H9 (cell line): Measurements from ENCODE around the gene ABTB1. TPM values are rescaled to one million over a fixed set of nuclear protein-coding genes. Genes with fewer than 3 reads are reported as not detected.
"Not testable (repeated sequence)": the region's sequence is repeated elsewhere in the genome, so short reads cannot be mapped to it uniquely, and the experiment has no call there.

ENCODE experiments used
- DNase-seq: peaks from one replicate; pipeline ENCODE4 v3.0.0-alpha.2; 2017
- H2AFZ ChIP-seq: one replicate; pipeline ENCODE4 v1.6.1; 2013; ENCODE audit warnings: mild to moderate bottlenecking, low read length, control low read depth, moderate library complexity
- H2AK5ac ChIP-seq: 2 replicates; pipeline ENCODE4 v1.6.1; 2013; ENCODE audit warnings: low read length, control low read depth, mixed read lengths; ENCODE audit not compliant: insufficient read length
- H2BK120ac ChIP-seq: one replicate; pipeline ENCODE4 v1.6.1; 2013; ENCODE audit warnings: low read depth, mild to moderate bottlenecking, low read length, control low read depth, inconsistent platforms; ENCODE audit not compliant: poor library complexity, severe bottlenecking
- H2BK12ac ChIP-seq: 2 replicates; pipeline ENCODE4 v1.6.1; 2013; ENCODE audit warnings: low read length, control low read depth, mixed read lengths, low read depth; ENCODE audit not compliant: insufficient read length
- H2BK15ac ChIP-seq: 2 replicates; pipeline ENCODE4 v1.6.1; 2013; ENCODE audit warnings: low read depth, low read length, control low read depth
- H2BK20ac ChIP-seq: one replicate; pipeline ENCODE4 v1.6.1; 2013; ENCODE audit warnings: low read depth, mild to moderate bottlenecking, low read length, control low read depth, inconsistent platforms; ENCODE audit not compliant: poor library complexity, severe bottlenecking
- H2BK5ac ChIP-seq: 2 replicates; pipeline ENCODE4 v1.6.1; 2013; ENCODE audit warnings: low read length, control low read depth, mixed read lengths; ENCODE audit not compliant: insufficient read length
- H3K14ac ChIP-seq: 2 replicates; pipeline ENCODE4 v1.6.1; 2013; ENCODE audit warnings: low read length, control low read depth; ENCODE audit not compliant: insufficient read depth
- H3K18ac ChIP-seq: 2 replicates; pipeline ENCODE4 v1.6.1; 2013; ENCODE audit warnings: low read depth, mild to moderate bottlenecking, mixed read lengths, low read length, control low read depth; ENCODE audit not compliant: insufficient read length
- H3K23ac ChIP-seq: 2 replicates; pipeline ENCODE4 v1.6.1; 2013; ENCODE audit warnings: low read length, control low read depth, mixed read lengths, low read depth; ENCODE audit not compliant: insufficient read length
- H3K23me2 ChIP-seq: 2 replicates; pipeline ENCODE4 v1.6.1; 2013; ENCODE audit warnings: low read depth, mild to moderate bottlenecking, mixed read lengths, low read length, control low read depth; ENCODE audit not compliant: insufficient read length, poor library complexity, severe bottlenecking
- H3K27ac ChIP-seq: 2 replicates; pipeline ENCODE4 v1.5.1; 2013; ENCODE audit warnings: low read length, control low read depth, mixed read lengths, low read depth; ENCODE audit not compliant: insufficient read length
- H3K27me3 ChIP-seq: 2 replicates; pipeline ENCODE4 v1.6.1; 2013; ENCODE audit warnings: low read length, control low read depth, inconsistent platforms; ENCODE audit not compliant: insufficient read depth
- H3K4ac ChIP-seq: 2 replicates; pipeline ENCODE4 v1.6.1; 2013; ENCODE audit warnings: low read depth, mild to moderate bottlenecking, control low read depth, inconsistent platforms, low read length, moderate library complexity
- H3K4me1 ChIP-seq: 2 replicates; pipeline ENCODE4 v1.6.1; 2013; ENCODE audit warnings: low read length, control low read depth, inconsistent platforms; ENCODE audit not compliant: insufficient read depth
- H3K4me2 ChIP-seq: 2 replicates; pipeline ENCODE4 v1.6.1; 2013; ENCODE audit warnings: low read length, control low read depth, mixed read lengths; ENCODE audit not compliant: insufficient read length, insufficient read depth
- H3K56ac ChIP-seq: 2 replicates; pipeline ENCODE4 v1.6.1; 2013; ENCODE audit warnings: low read depth, mild to moderate bottlenecking, mixed read lengths, low read length, control low read depth; ENCODE audit not compliant: insufficient read length
- H3K79me1 ChIP-seq: 2 replicates; pipeline ENCODE4 v1.6.1; 2013; ENCODE audit warnings: low read depth, mild to moderate bottlenecking, moderate library complexity, low read length, control low read depth, inconsistent platforms; ENCODE audit not compliant: insufficient read depth, poor library complexity, severe bottlenecking
- H3K79me2 ChIP-seq: 2 replicates; pipeline ENCODE4 v1.6.1; 2013; ENCODE audit warnings: low read length, control low read depth, inconsistent platforms; ENCODE audit not compliant: insufficient read depth
- H3K9ac ChIP-seq: 2 replicates; pipeline ENCODE4 v1.6.1; 2013; ENCODE audit warnings: low read length, control low read depth, mixed read lengths; ENCODE audit not compliant: insufficient read length; ENCODE audit errors: extremely low read depth
- H3K9me3 ChIP-seq: one replicate; pipeline ENCODE4 v1.6.1; 2013; ENCODE audit warnings: low read depth, low read length, inconsistent platforms; ENCODE audit not compliant: control insufficient read depth
- H3T11ph ChIP-seq: one replicate; pipeline ENCODE4 v1.6.1; 2013; ENCODE audit warnings: mild to moderate bottlenecking, low read length, control low read depth, inconsistent platforms
- H4K20me1 ChIP-seq: one replicate; pipeline ENCODE4 v1.6.1; 2013; ENCODE audit not compliant: control insufficient read depth, insufficient read length, insufficient read depth
- H4K5ac ChIP-seq: 2 replicates; pipeline ENCODE4 v1.6.1; 2013; ENCODE audit warnings: low read depth, mild to moderate bottlenecking, mixed read lengths, low read length, control low read depth; ENCODE audit not compliant: insufficient read length
- H4K8ac ChIP-seq: replicated peaks from 2 replicates; pipeline ENCODE4 v1.6.1; 2013; ENCODE audit warnings: low read length, control low read depth, mixed read lengths, low read depth; ENCODE audit not compliant: insufficient read length
- H4K91ac ChIP-seq: 2 replicates; pipeline ENCODE4 v1.6.1; 2013; ENCODE audit warnings: low read depth, mild to moderate bottlenecking, moderate library complexity, mixed read lengths, low read length, control low read depth; ENCODE audit not compliant: insufficient read length
- H3K27ac Mint-ChIP-seq, 3 experiments: 2 replicates in 2 of 3; 3 replicates in 1 of 3; pipeline ENCODE4 v1.8.0; 2020 to 2021; ENCODE audit warnings: mixed read lengths in 3 of 3, mild to moderate bottlenecking in 1 of 3, moderate library complexity in 1 of 3
- H3K27me3 Mint-ChIP-seq: 2 replicates; pipeline ENCODE4 v1.8.0; 2021; ENCODE audit warnings: low read depth, mild to moderate bottlenecking, moderate library complexity, mixed read lengths
- H3K36me3 Mint-ChIP-seq, 3 experiments: 2 replicates in 2 of 3; 3 replicates in 1 of 3; pipeline ENCODE4 v1.8.0; 2020 to 2021; ENCODE audit warnings: low read depth in 3 of 3, mixed read lengths in 3 of 3; ENCODE audit not compliant: insufficient read depth in 1 of 3
- H3K4me1 Mint-ChIP-seq, 2 experiments: 2 replicates each; pipeline ENCODE4 v1.8.0; 2020; ENCODE audit warnings: mixed read lengths in 2 of 2
- H3K4me3 Mint-ChIP-seq, 2 experiments: 2 replicates in 1 of 2; 3 replicates in 1 of 2; pipeline ENCODE4 v1.8.0; 2020 to 2021; ENCODE audit warnings: mild to moderate bottlenecking in 2 of 2, mixed read lengths in 2 of 2, moderate library complexity in 1 of 2
- H3K9me3 Mint-ChIP-seq, 2 experiments: 2 replicates in 1 of 2; 3 replicates in 1 of 2; pipeline ENCODE4 v1.8.0; 2020; ENCODE audit warnings: mild to moderate bottlenecking in 2 of 2, mixed read lengths in 2 of 2, moderate library complexity in 1 of 2
- CTCF ChIP-seq: fragments of 200-600 bp; sonication (generic); conservative IDR thresholded peaks from 3 replicates; pipeline ENCODE4 v1.8.0; 2021; ENCODE audit warnings: antibody characterized with exemption, mild to moderate bottlenecking
- whole genome bisulfite sequencing: extraction: QIAGEN DNeasy Blood & Tissue Kit; methylation state at CpG from one replicate; pipeline ENCODE4 v1.1.7; 2013; ENCODE audit warnings: missing lambda C conversion rate, low lambda C conversion rate, mixed read lengths; ENCODE audit not compliant: insufficient read length; ENCODE audit errors: extremely low coverage; 5-methylcytosine and 5-hydroxymethylcytosine counted together
- total RNA-seq: library from RNA; stranded (reverse); gene quantifications from 2 replicates; pipeline ENCODE4 v1.2.1, GENCODE V29; 2021

ABTB1 gene
- total RNA-seq, 1 experiment from 2014 or later = 6.2 TPM

- H2AK5ac ChIP-seq = no peak overlapping the region
- H3K56ac ChIP-seq = no peak overlapping the region
- Mint-ChIP-seq H3K36me3 (0 out of 7 replicates have a peak, but pooled peaks cover 0 to 6% (median 2%) of the 10 kb centered on the region in 3 experiments), H3K4me1 (peaks cover 3 to 10% of the 10 kb centered on the region in 2 experiments), H3K9me3 (peaks cover 3 to 10% of the 10 kb centered on the region in 2 experiments), H3K27me3 (no peaks in the 10 kb centered on the region), H3K4me3 (no peak overlapping the region), H3K27ac (no peak overlapping the region)
- no peaks in the 10 kb centered on the region for H3K79me2 ChIP-seq
- H3K18ac ChIP-seq = no peak overlapping the region
- no peak overlapping the region for H4K91ac ChIP-seq
- H2AFZ ChIP-seq = no peak overlapping the region
- no peaks in the 10 kb centered on the region for H3K23me2 ChIP-seq
- no peak overlapping the region for H3K14ac ChIP-seq
- no peaks in the 10 kb centered on the region for H3K27me3 ChIP-seq
- DNase-seq = no peak
- H2BK5ac ChIP-seq = no peak overlapping the region
- H2BK15ac ChIP-seq = no peak overlapping the region
- no peaks in the 10 kb centered on the region for H3K9me3 ChIP-seq
- H3K23ac ChIP-seq = no peak overlapping the region
- H3K9ac ChIP-seq = no peak overlapping the region
- H4K5ac ChIP-seq = no peak overlapping the region
- no peak overlapping the region for H3K4me2 ChIP-seq
- H3K4ac ChIP-seq = no peak overlapping the region
- H2BK120ac ChIP-seq = no peak overlapping the region
- no peak overlapping the region for H3K27ac ChIP-seq
- no peak overlapping the region for H3T11ph ChIP-seq
- TF ChIP-seq CTCF = no peak
- H4K20me1 ChIP-seq = no peaks in the 10 kb centered on the region
- H2BK12ac ChIP-seq = no peak overlapping the region
- no peaks in the 10 kb centered on the region for H3K79me1 ChIP-seq
- no CpG with 5 or more reads among the region's 4 CpGs for WGBS
- no peaks in the 10 kb centered on the region for H3K4me1 ChIP-seq
- no peak overlapping the region for H4K8ac ChIP-seq
- H2BK20ac ChIP-seq = no peak overlapping the region
These were observed 29.4 kb downstream of the ABTB1 start for GRCh38 chr3:127702151-127702578.

- not testable (repeated sequence) for H3K4me3 Mint-ChIP-seq, H3K4ac ChIP-seq, H4K5ac ChIP-seq, H3K23me2 ChIP-seq, H2AFZ ChIP-seq, H2BK12ac ChIP-seq, H3K36me3 Mint-ChIP-seq, H3K9ac ChIP-seq, H3K27ac Mint-ChIP-seq, H3K4me1 ChIP-seq, H3K79me2 ChIP-seq, H3T11ph ChIP-seq, H4K8ac ChIP-seq, H2BK120ac ChIP-seq, H3K27me3 ChIP-seq, H3K14ac ChIP-seq, H2BK5ac ChIP-seq, H3K9me3 ChIP-seq, H3K23ac ChIP-seq, H3K27ac ChIP-seq, H3K56ac ChIP-seq, H3K18ac ChIP-seq, H4K91ac ChIP-seq, DNase-seq, H2AK5ac ChIP-seq, H3K27me3 Mint-ChIP-seq, H3K79me1 ChIP-seq, H3K4me2 ChIP-seq, H2BK20ac ChIP-seq, H2BK15ac ChIP-seq, H4K20me1 ChIP-seq
- WGBS = no CpG with 5 or more reads among the region's 4 CpGs
- peaks cover 9 to 17% of the 10 kb centered on the region in 2 experiments for H3K4me1 Mint-ChIP-seq
- peaks cover 3 to 10% of the 10 kb centered on the region in 2 experiments for H3K9me3 Mint-ChIP-seq
These were observed 32.1 kb downstream of the ABTB1 start for GRCh38 chr3:127704840-127705239.
